Esophagus squamous epithelium (tissue), 4 donors: ENCODE results near the gene CCDC144A.

Experiments
- POLR2A ChIP-seq, 4 donors: fragments of 450-650 bp; IDR thresholded peaks; one replicate each; pipeline ENCODE4 v1.6.1; 2017; ENCODE audit warnings: antibody characterized with exemption in 4 of 4, mild to moderate bottlenecking in 4 of 4, moderate library complexity in 3 of 4
- TF ChIP-seq, protein P1 (sequence below), 6 experiments: fragments of 450-650 bp in 4 of 6; fragments of 200-600 bp in 2 of 6; sonication (generic) in 2 of 6; IDR thresholded peaks; one replicate each; pipeline ENCODE4 v1.5.1; 2016 to 2019; ENCODE audit warnings: antibody characterized with exemption in 6 of 6, mild to moderate bottlenecking in 4 of 6, moderate library complexity in 4 of 6

DNA sequence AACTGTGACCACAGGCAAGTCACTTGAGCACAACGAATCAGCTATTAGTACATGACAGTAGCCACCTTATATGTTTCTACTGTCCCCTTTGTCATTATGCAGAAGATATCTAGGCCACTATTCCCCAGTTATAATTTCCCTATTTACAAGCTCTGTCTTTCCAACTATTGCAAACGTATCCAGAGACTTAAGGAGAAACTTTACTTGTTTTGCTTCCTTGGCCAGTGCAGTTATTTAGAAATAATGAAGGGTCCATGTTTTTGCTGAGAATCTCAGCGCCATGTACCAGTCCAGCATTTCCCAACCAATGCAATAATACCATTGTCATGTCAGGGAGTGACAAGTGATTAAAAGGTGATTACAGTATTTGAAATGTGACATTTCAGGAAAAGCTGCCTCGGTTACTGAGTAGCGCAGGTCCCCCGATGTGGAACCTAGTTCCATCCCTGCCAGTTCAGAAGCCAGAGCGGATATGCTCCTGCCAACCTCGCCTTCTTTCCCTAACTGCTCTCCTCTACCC, 37.1 kb upstream of the CCDC144A start:
- TF ChIP-seq, protein P1, sequence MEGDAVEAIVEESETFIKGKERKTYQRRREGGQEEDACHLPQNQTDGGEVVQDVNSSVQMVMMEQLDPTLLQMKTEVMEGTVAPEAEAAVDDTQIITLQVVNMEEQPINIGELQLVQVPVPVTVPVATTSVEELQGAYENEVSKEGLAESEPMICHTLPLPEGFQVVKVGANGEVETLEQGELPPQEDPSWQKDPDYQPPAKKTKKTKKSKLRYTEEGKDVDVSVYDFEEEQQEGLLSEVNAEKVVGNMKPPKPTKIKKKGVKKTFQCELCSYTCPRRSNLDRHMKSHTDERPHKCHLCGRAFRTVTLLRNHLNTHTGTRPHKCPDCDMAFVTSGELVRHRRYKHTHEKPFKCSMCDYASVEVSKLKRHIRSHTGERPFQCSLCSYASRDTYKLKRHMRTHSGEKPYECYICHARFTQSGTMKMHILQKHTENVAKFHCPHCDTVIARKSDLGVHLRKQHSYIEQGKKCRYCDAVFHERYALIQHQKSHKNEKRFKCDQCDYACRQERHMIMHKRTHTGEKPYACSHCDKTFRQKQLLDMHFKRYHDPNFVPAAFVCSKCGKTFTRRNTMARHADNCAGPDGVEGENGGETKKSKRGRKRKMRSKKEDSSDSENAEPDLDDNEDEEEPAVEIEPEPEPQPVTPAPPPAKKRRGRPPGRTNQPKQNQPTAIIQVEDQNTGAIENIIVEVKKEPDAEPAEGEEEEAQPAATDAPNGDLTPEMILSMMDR (IDR thresholded peaks at IDR 0.05), result no peak
- TF ChIP-seq POLR2A (IDR thresholded peaks at IDR 0.05), result no peak
